ENCODE results near the gene CSRNP3.

- TF ChIP-seq IRF3 (IDR thresholded peaks at IDR 0.05) (no peak), ATF3 (IDR thresholded peaks at IDR 0.05; ENCODE audit: borderline replicate concordance, extremely low read depth, low read depth, low read length) (no peak), ZNF24 (IDR thresholded peaks at IDR 0.05) (no peak), RFX5 (IDR thresholded peaks at IDR 0.05; ENCODE audit: low read depth, low read length) (no peak), CTCF (IDR thresholded peaks at IDR 0.05 in 2 of 3, conservative IDR thresholded peaks at IDR 0.05 in 1 of 3; ENCODE audit: control insufficient read depth in 2 of 3, extremely low read depth in 1 of 3, insufficient read depth in 1 of 3, low read depth in 3 of 3, low read length in 3 of 3) (no peak), MEF2A (IDR thresholded peaks at IDR 0.05; ENCODE audit: insufficient read depth, low read depth, low read length) (no peak), ZBTB33 (IDR thresholded peaks at IDR 0.05) (no peak), CREB1 (IDR thresholded peaks at IDR 0.05; ENCODE audit: low read depth) (no peak), ZNF687 (IDR thresholded peaks at IDR 0.05) (no peak), PML (IDR thresholded peaks at IDR 0.05; ENCODE audit: low read length) (no peak), SMC3 (IDR thresholded peaks at IDR 0.05; ENCODE audit: borderline replicate concordance, low read length) (no peak)
- TF ChIP-seq, protein P1, sequence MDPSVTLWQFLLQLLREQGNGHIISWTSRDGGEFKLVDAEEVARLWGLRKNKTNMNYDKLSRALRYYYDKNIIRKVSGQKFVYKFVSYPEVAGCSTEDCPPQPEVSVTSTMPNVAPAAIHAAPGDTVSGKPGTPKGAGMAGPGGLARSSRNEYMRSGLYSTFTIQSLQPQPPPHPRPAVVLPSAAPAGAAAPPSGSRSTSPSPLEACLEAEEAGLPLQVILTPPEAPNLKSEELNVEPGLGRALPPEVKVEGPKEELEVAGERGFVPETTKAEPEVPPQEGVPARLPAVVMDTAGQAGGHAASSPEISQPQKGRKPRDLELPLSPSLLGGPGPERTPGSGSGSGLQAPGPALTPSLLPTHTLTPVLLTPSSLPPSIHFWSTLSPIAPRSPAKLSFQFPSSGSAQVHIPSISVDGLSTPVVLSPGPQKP (IDR thresholded peaks at IDR 0.05; ENCODE audit: low read depth, low read length): no peak
These were observed 10.4 kb downstream of the CSRNP3 start for GRCh38 chr2:165479856-165480255.

Measured in GM12878 (cell line).